Loucy (cell line): ENCODE measurements around the gene ERFE.

Source experiments
- H2AFZ ChIP-seq: fragments of 200-600 bp; sonication (generic); 2 replicates; pipeline ENCODE4 v1.6.0; 2016; ENCODE audit warnings: antibody characterized with exemption, mild to moderate bottlenecking, low read length, moderate library complexity
- H3F3A ChIP-seq: fragments of 200-600 bp; 2 replicates; pipeline ENCODE4 v1.6.0; 2016; ENCODE audit warnings: antibody characterized with exemption, low read depth, mild to moderate bottlenecking
- H3K27me3 ChIP-seq: fragments of 200-600 bp; sonication (generic); 2 replicates; pipeline ENCODE4 v1.6.1; 2014; ENCODE audit warnings: low read length, mild to moderate bottlenecking; ENCODE audit not compliant: insufficient read depth, poor library complexity, severe bottlenecking
- H3K36me3 ChIP-seq: fragments of 200-600 bp; sonication (generic); 2 replicates; pipeline ENCODE4 v1.6.1; 2016; ENCODE audit warnings: low read length; ENCODE audit not compliant: insufficient read depth
- H3K4me1 ChIP-seq: fragments of 200-600 bp; sonication (generic); 2 replicates; pipeline ENCODE4 v1.5.1; 2014; ENCODE audit warnings: low read length, mild to moderate bottlenecking; ENCODE audit not compliant: insufficient read depth, poor library complexity, severe bottlenecking
- H3K4me2 ChIP-seq: fragments of 200-600 bp; sonication (generic); 2 replicates; pipeline ENCODE4 v1.6.0; 2014; ENCODE audit warnings: antibody characterized with exemption, low read length, low read depth, mild to moderate bottlenecking; ENCODE audit not compliant: poor library complexity, severe bottlenecking
- H3K4me3 ChIP-seq: fragments of 200-600 bp; sonication (generic); 2 replicates; pipeline ENCODE4 v1.5.1; 2014; ENCODE audit warnings: low read length, mild to moderate bottlenecking, mixed read lengths; ENCODE audit not compliant: poor library complexity, severe bottlenecking
- H3K79me2 ChIP-seq: fragments of 200-600 bp; sonication (generic); 2 replicates; pipeline ENCODE4 v1.6.1; 2014; ENCODE audit warnings: low read length; ENCODE audit not compliant: insufficient read depth
- H3K9ac ChIP-seq: fragments of 200-600 bp; sonication (generic); 2 replicates; pipeline ENCODE4 v1.6.0; 2014; ENCODE audit warnings: mild to moderate bottlenecking, low read depth, low read length, moderate library complexity; ENCODE audit not compliant: poor library complexity, severe bottlenecking
- H3K9me2 ChIP-seq: fragments of 200-600 bp; sonication (generic); replicated peaks from 2 replicates; pipeline ENCODE4 v1.6.1; 2016; ENCODE audit warnings: low read depth, low read length, mixed read lengths
- H3K9me3 ChIP-seq: fragments of 200-600 bp; sonication (generic); 2 replicates; pipeline ENCODE4 v1.6.1; 2014; ENCODE audit warnings: mild to moderate bottlenecking, antibody characterized with exemption, low read length, low read depth; ENCODE audit not compliant: insufficient read depth
- H4K20me1 ChIP-seq: fragments of 200-600 bp; sonication (generic); 2 replicates; pipeline ENCODE4 v1.6.0; 2014; ENCODE audit warnings: antibody characterized with exemption, low read length, mild to moderate bottlenecking; ENCODE audit not compliant: insufficient read depth, poor library complexity, severe bottlenecking
- EZH2phosphoT487 ChIP-seq: fragments of 200-600 bp; IDR thresholded peaks from 2 replicates; pipeline ENCODE4 v1.6.1; 2018; ENCODE audit warnings: antibody characterized with exemption, mild to moderate bottlenecking, moderate library complexity, borderline replicate concordance
- TF ChIP-seq, protein P1 (sequence below): fragments of 200-600 bp; sonication (generic); conservative IDR thresholded peaks from 2 replicates; pipeline ENCODE4 v1.5.1; 2014; ENCODE audit warnings: mild to moderate bottlenecking, antibody characterized with exemption, low read length

The ERFE gene

DNA sequence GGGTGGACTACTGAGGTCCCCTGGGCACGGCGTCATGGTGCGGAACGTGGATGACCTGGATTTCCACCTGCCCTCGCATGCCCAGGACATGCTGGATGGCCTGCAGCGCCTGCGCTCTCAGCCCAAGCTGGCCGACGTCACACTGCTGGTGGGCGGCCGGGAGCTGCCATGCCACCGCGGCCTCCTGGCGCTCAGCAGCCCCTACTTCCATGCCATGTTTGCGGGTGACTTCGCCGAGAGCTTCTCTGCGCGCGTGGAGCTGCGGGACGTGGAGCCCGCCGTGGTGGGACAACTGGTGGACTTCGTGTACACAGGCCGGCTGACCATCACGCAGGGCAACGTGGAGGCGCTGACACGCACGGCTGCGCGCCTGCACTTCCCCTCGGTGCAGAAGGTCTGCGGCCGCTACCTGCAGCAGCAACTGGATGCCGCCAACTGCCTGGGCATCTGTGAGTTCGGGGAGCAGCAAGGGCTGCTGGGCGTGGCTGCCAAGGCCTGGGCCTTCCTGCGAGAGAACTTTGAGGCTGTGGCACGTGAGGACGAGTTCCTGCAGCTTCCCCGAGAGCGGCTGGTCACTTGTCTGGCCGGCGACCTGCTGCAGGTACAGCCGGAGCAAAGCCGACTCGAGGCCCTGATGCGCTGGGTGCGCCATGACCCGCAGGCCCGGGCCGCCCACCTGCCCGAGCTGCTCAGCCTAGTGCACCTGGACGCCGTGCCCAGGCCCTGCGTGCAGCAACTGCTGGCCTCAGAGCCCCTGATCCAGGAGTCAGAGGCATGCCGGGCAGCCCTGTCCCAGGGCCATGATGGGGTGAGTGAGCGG is 17.8 kb upstream of the ERFE start:
- TF ChIP-seq EZH2phosphoT487 = no peak
- TF ChIP-seq, protein P1, sequence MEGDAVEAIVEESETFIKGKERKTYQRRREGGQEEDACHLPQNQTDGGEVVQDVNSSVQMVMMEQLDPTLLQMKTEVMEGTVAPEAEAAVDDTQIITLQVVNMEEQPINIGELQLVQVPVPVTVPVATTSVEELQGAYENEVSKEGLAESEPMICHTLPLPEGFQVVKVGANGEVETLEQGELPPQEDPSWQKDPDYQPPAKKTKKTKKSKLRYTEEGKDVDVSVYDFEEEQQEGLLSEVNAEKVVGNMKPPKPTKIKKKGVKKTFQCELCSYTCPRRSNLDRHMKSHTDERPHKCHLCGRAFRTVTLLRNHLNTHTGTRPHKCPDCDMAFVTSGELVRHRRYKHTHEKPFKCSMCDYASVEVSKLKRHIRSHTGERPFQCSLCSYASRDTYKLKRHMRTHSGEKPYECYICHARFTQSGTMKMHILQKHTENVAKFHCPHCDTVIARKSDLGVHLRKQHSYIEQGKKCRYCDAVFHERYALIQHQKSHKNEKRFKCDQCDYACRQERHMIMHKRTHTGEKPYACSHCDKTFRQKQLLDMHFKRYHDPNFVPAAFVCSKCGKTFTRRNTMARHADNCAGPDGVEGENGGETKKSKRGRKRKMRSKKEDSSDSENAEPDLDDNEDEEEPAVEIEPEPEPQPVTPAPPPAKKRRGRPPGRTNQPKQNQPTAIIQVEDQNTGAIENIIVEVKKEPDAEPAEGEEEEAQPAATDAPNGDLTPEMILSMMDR = no peak
- peak overlapping the region; percentile 37 for H3K4me2 ChIP-seq
- peak overlapping the region; percentile 49 for H3K9ac ChIP-seq
- no peaks in the 10 kb centered on the region for H3K36me3 ChIP-seq
- no peaks in the 10 kb centered on the region for H3K79me2 ChIP-seq
- no peaks in the 10 kb centered on the region for H4K20me1 ChIP-seq
- H3K9me2 ChIP-seq = no peaks in the 10 kb centered on the region
- no peaks in the 10 kb centered on the region for H3K27me3 ChIP-seq
- H3K4me1 ChIP-seq = peaks cover 17% of the 10 kb centered on the region
- H3F3A ChIP-seq = no peaks in the 10 kb centered on the region
- H2AFZ ChIP-seq = no peak overlapping the region
- H3K4me3 ChIP-seq = no peak overlapping the region
- no peaks in the 10 kb centered on the region for H3K9me3 ChIP-seq

DNA sequence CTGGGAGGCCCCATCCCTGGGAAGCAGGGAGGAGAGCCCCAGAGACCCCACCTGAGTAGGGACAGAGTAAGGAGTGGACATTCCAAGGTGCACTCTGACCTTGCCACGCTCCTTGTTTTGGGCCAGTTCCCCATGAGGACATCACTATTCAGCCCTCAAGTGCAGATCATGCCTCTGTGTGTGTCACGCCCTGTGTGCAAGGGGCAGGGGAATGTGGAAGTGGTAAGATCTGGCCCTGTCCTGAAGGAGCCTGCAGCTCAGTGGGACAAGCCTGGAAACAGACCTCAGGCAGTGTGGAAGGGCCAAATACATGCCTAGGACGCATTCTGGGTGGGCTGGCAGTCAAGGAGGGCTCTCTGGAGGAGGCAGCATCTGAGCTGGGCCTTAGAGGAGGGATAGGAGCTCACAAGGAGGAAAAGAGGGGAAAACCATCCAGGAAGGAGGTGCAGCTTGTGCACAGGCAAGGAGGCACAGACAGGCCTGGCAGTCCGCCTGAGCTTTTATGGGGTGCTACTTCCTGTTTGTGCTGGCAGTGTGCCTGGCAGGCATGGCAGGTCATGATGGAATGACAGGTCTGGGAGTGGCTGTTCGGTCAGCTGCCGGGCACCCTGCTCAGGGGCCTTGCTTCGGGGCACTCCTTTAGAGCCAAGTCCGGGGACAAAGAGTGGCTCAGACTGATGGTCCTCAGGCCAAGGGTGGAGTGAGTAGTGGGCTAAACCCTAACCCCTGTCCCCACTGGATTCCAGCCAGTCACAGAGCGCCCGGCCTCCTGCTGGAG is 17.0 kb upstream of the ERFE start:
- no peak overlapping the region for H2AFZ ChIP-seq
- H3K4me2 ChIP-seq = peak overlapping the region; percentile 37

DNA sequence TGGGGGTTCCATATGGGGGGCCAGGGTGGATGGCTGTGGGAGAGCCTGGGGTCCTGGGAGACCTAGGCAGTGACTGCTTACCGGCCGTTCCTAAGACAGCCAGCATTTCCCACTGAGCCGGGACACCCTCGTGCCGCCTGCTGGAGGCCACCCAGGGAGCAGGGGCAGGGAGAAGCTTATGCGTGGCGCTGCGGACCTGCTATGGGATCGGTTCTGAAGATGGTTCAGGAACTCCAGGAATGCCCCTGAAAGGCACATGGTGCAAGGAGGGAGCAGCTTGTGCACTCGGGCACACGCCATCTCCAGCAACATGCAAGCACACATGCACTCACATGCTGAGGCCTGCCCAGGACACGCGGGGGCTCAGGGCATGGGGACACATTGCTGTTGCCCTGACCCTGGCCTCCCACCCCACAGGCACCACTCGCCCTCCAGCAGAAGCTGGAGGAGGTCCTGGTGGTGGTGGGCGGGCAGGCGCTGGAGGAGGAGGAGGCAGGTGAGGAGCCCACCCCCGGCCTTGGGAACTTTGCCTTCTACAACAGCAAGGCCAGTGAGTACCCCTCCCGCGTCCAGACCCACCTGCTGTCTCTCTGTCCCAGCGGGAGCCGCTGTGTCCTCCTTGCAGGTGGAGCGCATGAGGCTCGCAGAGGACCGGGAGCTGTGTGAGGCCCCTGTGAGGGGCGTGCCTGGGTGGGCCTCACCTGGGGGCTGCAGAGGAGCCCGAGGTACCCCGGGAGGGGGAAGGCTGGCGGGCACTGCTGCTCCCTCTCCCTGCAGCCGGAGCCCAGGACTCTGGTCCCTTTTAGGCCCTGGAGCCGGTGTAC is 16.2 kb upstream of the ERFE start:
- Histone ChIP-seq H3K79me2 (no peaks in the 10 kb centered on the region), H3K36me3 (no peaks in the 10 kb centered on the region), H3K4me2 (no peak overlapping the region), H3K4me1 (peaks cover 17% of the 10 kb centered on the region), H3K9me3 (no peaks in the 10 kb centered on the region), H2AFZ (no peak overlapping the region), H3K27me3 (no peaks in the 10 kb centered on the region), H3K9me2 (no peaks in the 10 kb centered on the region), H3K4me3 (no peak overlapping the region), H4K20me1 (no peaks in the 10 kb centered on the region), H3K9ac (peak overlapping the region; percentile 49), H3F3A (no peaks in the 10 kb centered on the region)
- TF ChIP-seq, protein P1 = no peak
- TF ChIP-seq EZH2phosphoT487 = no peak

More for the DNA sequence above, 17.0 kb upstream of the ERFE start:
- Histone ChIP-seq H3K4me1 (peaks cover 17% of the 10 kb centered on the region), H3F3A (no peaks in the 10 kb centered on the region), H3K79me2 (no peaks in the 10 kb centered on the region), H3K27me3 (no peaks in the 10 kb centered on the region), H3K4me3 (no peak overlapping the region), H4K20me1 (no peaks in the 10 kb centered on the region), H3K36me3 (no peaks in the 10 kb centered on the region), H3K9me2 (no peaks in the 10 kb centered on the region), H3K9me3 (no peaks in the 10 kb centered on the region), H3K9ac (peak overlapping the region; percentile 49)
- TF ChIP-seq, protein P1 = no peak
- no peak for TF ChIP-seq EZH2phosphoT487
